K562 (cell line): ENCODE results near the gene BRWD1. TPM values are rescaled to one million over a fixed set of nuclear protein-coding genes. Genes with fewer than 3 reads are reported as not detected.
A peak's percentile ranks its signal among the peaks of the same experiment; 100 is the strongest.

Source experiments
- BRD9 ChIP-seq: fragments of 450-650 bp; IDR thresholded peaks from 2 replicates; pipeline ENCODE4 v1.6.1; 2018; ENCODE audit warnings: low read depth; ENCODE audit not compliant: partially characterized antibody
- CGGBP1 ChIP-seq: fragments of 250-450 bp; sonication (Bioruptor Pico); IDR thresholded peaks from 2 replicates; pipeline ENCODE4 v1.9.0; 2021; ENCODE audit warnings: mild to moderate bottlenecking
- EP400 ChIP-seq: fragments of 450-650 bp; IDR thresholded peaks from 2 replicates; pipeline ENCODE4 v1.6.1; 2017; ENCODE audit warnings: antibody characterized with exemption, mild to moderate bottlenecking, moderate library complexity
- KLF16 ChIP-seq: IDR thresholded peaks from 2 replicates; pipeline ENCODE4 v1.6.1; 2016; ENCODE audit warnings: antibody characterized with exemption
- MLLT1 ChIP-seq, 2 experiments: fragments of 450-650 bp; IDR thresholded peaks; 2 replicates each; pipeline ENCODE4 v1.6.1; 2016
- MYC ChIP-seq, 2 experiments: fragments of 250-450 bp in 1 of 2; sonication (Bioruptor Pico) in 1 of 2; IDR thresholded peaks; 2 replicates each; pipeline versions ENCODE4 v1.5.1 to v1.6.1; 2012 to 2021; ENCODE audit warnings: low read depth in 2 of 2, borderline replicate concordance in 1 of 2, improper control_type of control experiment in 1 of 2, low read length in 1 of 2, mild to moderate bottlenecking in 1 of 2, moderate library complexity in 1 of 2
- NFATC3 ChIP-seq: fragments of 450-650 bp; IDR thresholded peaks from 2 replicates; pipeline ENCODE4 v1.6.1; 2017; ENCODE audit warnings: mild to moderate bottlenecking
- NUFIP1 ChIP-seq: fragments of 450-650 bp; IDR thresholded peaks from 2 replicates; pipeline ENCODE4 v1.6.1; 2018; ENCODE audit not compliant: partially characterized antibody
- POLR2A ChIP-seq: fragments of 450-650 bp; conservative IDR thresholded peaks from 2 replicates; pipeline ENCODE4 v1.6.1; 2016
- RBFOX2 ChIP-seq: fragments of 200-400 bp; formaldehyde crosslinking; IDR thresholded peaks from 2 replicates; pipeline ENCODE4 v1.6.1; 2017; ENCODE audit warnings: low read depth, mild to moderate bottlenecking, low read length, moderate library complexity
- TBL1XR1 ChIP-seq, 2 experiments: IDR thresholded peaks; 2 replicates each; pipeline ENCODE4 v1.6.1; 2012; ENCODE audit warnings: improper control_type of control experiment in 2 of 2, low read length in 2 of 2, mild to moderate bottlenecking in 1 of 2
- TFAP4 ChIP-seq: sonication (generic); formaldehyde crosslinking; IDR thresholded peaks from 2 replicates; pipeline ENCODE4 v1.8.0; 2022; ENCODE audit warnings: missing genetic modification reagents, mild to moderate bottlenecking, moderate library complexity, borderline replicate concordance
- ZNF124 ChIP-seq: sonication (generic); formaldehyde crosslinking; IDR thresholded peaks from 2 replicates; pipeline ENCODE4 v1.8.1; 2022; ENCODE audit warnings: missing genetic modification reagents
- polyA plus RNA-seq, 8 experiments: library from polyadenylated mRNA; depleted of rRNA in 4 of 8; stranded (reverse) in 5 of 8; unstranded in 3 of 8; fragments of >200 nt; fragmentation: Nextera tagmentation in 2 of 8; fragmentation: Illumina TruSeq in 1 of 8; extraction: Ambion mirVana in 2 of 8; extraction: Trizol in 1 of 8; gene quantifications; 2 replicates each; pipeline versions ENCODE4 v1.2.1 to v1.2.3, GENCODE V29; 2011 to 2014; ENCODE audit warnings: inconsistent platforms in 1 of 8, missing spikeins in 1 of 8
- total RNA-seq, 7 experiments: library from RNA; depleted of rRNA in 6 of 7; stranded (reverse); fragments of >200 nt in 6 of 7; fragmentation: Illumina TruSeq in 2 of 7; extraction: Trizol in 2 of 7; gene quantifications; 2 replicates each; pipeline versions ENCODE4 v1.2.1 to v1.2.3, GENCODE V29; 2011 to 2021; ENCODE audit warnings: low replicate concordance in 1 of 7
- TF ChIP-seq, protein P1 (sequence below), 2 experiments: IDR thresholded peaks in 1 of 2; conservative IDR thresholded peaks in 1 of 2; 2 replicates each; pipeline ENCODE4 v1.6.1; 2016; ENCODE audit warnings: low read depth in 2 of 2, mild to moderate bottlenecking in 1 of 2, missing compliant biosample characterization in 1 of 2, missing genetic modification characterization in 1 of 2, moderate library complexity in 1 of 2
- TF ChIP-seq, protein P2 (sequence below): fragments of 250-450 bp; sonication (Bioruptor Pico); IDR thresholded peaks from 2 replicates; pipeline ENCODE4 v1.5.0; 2021; ENCODE audit warnings: mild to moderate bottlenecking, moderate library complexity

Gene BRWD1
- total and polyA plus RNA-seq, 9 of the 15 experiments (the other 6 are each of a cell fraction or from before 2014, with no cell fraction given): 10.1 to 60.2 (median 34.1) TPM

DNA sequence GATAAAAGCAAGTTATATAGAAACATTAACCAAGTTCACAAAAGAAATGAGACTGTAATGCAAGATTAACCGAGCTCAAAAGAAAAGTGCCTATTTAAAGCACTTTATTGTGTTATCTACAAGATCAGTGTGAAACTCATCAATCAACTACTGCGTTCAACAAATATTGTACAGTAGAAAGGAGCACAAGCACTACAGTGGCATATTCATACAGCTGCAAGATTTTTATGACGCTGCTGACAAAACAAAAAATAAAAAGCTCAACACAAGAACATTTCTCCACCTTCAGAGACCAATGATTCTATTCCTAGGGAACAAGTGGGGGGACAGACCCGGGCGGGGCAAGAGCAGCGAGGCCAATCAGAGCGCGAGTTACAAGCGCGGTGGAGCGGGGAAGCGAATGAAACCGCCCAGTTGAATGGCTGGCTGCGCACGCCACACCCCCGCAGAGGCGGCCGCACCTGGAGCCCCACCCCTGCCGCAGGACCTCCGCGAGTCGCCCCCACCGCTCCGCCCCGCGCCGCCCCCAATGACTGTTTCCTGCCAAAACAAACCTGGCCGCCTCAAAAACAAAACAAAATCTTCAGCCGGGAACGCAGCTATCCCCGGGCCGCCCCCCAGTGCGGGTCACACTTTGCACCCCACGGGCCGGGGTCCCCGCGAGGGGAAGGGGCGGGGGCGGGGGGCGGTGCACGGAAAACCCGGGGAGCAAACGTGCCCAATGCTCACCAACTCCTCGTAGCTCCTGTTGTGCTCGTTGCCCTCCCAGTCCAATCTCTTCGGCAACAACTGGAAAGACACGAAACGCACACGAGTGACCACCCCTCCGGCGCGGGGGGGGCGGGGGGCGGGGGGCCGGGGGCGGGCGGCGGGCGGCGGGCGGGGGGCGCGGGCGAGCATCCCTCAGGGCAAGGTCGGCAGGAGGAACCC is 1.1 kb downstream of the BRWD1 start (continued):
- TF ChIP-seq, protein P1, sequence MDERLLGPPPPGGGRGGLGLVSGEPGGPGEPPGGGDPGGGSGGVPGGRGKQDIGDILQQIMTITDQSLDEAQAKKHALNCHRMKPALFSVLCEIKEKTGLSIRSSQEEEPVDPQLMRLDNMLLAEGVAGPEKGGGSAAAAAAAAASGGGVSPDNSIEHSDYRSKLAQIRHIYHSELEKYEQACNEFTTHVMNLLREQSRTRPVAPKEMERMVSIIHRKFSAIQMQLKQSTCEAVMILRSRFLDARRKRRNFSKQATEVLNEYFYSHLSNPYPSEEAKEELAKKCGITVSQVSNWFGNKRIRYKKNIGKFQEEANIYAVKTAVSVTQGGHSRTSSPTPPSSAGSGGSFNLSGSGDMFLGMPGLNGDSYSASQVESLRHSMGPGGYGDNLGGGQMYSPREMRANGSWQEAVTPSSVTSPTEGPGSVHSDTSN (CRISPR knock-in tag; IDR thresholded peaks at IDR 0.05; ENCODE audit: low read depth): no peak
- TF ChIP-seq, protein P1 (tag; conservative IDR thresholded peaks at IDR 0.05; ENCODE audit: low read depth): peak; percentile 91
- TF ChIP-seq POLR2A: no peak
- TF ChIP-seq, protein P2, sequence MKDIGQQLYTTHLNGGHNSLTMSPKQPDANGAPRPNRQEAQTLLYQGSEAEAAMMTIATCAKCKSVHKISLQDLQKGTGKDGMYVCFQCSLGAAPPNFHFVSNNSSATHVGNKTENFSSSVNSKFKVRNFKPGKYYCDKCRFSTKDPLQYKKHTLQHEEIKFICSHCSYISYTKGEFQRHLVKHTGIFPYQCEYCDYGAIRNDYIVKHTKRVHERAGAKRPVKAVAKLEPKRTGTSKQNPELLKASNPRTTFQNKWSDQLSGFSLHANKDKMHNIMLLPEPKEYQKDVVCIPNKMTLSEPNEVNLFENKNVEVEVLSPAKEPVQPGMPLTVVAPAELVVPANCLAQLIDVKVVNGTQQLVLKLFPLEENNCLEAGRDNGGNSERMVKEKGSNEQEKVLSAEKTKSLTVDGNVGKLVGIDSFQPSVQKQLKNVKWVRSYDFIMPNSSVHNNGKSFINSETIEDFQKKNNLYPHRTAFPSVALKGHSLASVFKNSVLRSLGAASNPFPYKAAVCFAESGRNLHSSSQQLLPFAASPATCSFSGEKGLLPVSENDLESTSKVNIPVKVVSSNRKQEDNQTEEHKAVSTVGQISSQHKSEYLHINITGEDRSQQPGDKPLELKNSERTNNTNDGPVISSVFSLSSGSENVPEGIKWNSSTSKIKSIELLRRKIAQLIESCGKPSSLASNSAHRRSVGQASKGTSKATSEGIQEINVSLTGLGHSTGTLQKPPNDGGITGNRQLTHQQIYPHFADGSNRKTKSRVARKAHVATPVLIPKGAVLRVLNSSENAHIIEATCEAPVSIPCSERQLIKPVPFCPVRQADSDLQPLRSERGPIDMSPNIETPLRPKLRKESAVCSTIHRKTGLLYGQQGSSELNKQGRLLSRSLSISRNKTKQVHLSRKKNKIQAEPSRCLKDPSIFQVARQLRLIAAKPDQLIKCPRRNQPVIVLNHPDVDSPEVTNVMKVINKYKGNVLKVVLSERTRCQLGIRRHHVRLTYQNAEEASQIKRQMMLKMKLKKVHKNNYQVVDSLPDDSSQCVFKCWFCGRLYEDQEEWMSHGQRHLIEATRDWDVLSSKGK (CRISPR knock-in tag): no peak
- peak; percentile 84 for TF ChIP-seq RBFOX2
- peak; percentile 55 for TF ChIP-seq TFAP4 (CRISPR knock-in tag)
- TF ChIP-seq MYC (IDR thresholded peaks at IDR 0.05; ENCODE audit: low read depth, low read length): 0 out of 2 replicates have a peak, but pooled peaks have one; percentile 44
- no peak for TF ChIP-seq MYC (CRISPR knock-in tag; IDR thresholded peaks at IDR 0.05; ENCODE audit: borderline replicate concordance, low read depth)
- TF ChIP-seq ZNF124 (CRISPR knock-in tag): no peak
- peak; percentile 40 for TF ChIP-seq EP400
- peak; percentile 3; the same call in 1 of the 2 replicates for TF ChIP-seq KLF16
- TF ChIP-seq TBL1XR1 (IDR thresholded peaks at IDR 0.05; ENCODE audit: low read length in 2 of 2): 0 out of 4 replicates have a peak, but pooled peaks of 1 of the 2 experiments have one; percentile 6
- TF ChIP-seq NFATC3: 0 out of 2 replicates have a peak, but pooled peaks have one; percentile 53
- TF ChIP-seq MLLT1 (IDR thresholded peaks at IDR 0.05): peak in 1 of 2 experiments; percentile 88; a peak in 1 of 4 replicates
- 0 out of 2 replicates have a peak, but pooled peaks have one; percentile 36 for TF ChIP-seq CGGBP1 (CRISPR knock-in tag)
- TF ChIP-seq BRD9: no peak
- no peak for TF ChIP-seq NUFIP1
